ENCODE measurements around the gene SKA3.
"Not testable (repeated sequence)": the region's sequence is repeated elsewhere in the genome, so short reads cannot be mapped to it uniquely, and the experiment has no call there.

The SKA3 gene

GRCh38 chr13:21164631-21165030 is 11.7 kb downstream of the SKA3 start:
- no peak for DNase-seq

GRCh38 chr13:21152251-21152899 is 24.0 kb downstream of the SKA3 start:
- DNase-seq: no peak

GRCh38 chr13:21150013-21150412 is 26.3 kb downstream of the SKA3 start:
- no peak for DNase-seq

- no peak for DNase-seq
These were observed 26.8 kb downstream of the SKA3 start for GRCh38 chr13:21149568-21149967.

GRCh38 chr13:21148557-21149258 is 27.6 kb downstream of the SKA3 start:
- DNase-seq: no peak

GRCh38 chr13:21147827-21148226 is 28.5 kb downstream of the SKA3 start:
- no peak for DNase-seq

GRCh38 chr13:21142766-21143165 is 33.6 kb downstream of the SKA3 start:
- no peak for DNase-seq

GRCh38 chr13:21139374-21139773 is 37.0 kb downstream of the SKA3 start:
- DNase-seq: no peak

GRCh38 chr13:21138561-21138960 is 37.8 kb downstream of the SKA3 start:
- no peak for DNase-seq

- no peak for DNase-seq
These were observed 38.7 kb downstream of the SKA3 start for GRCh38 chr13:21137696-21138095.

- DNase-seq: not testable (repeated sequence)
These were observed 40.5 kb downstream of the SKA3 start for GRCh38 chr13:21135833-21136232.

GRCh38 chr13:21134475-21134874 is 41.9 kb downstream of the SKA3 start:
- DNase-seq: no peak

GRCh38 chr13:21133077-21133476 is 43.3 kb downstream of the SKA3 start:
- no peak for DNase-seq

- DNase-seq: no peak
These were observed 46.2 kb downstream of the SKA3 start for GRCh38 chr13:21130116-21130515.

GRCh38 chr13:21124852-21125251 is 51.5 kb downstream of the SKA3 start:
- no peak for DNase-seq

- no peak for DNase-seq
These were observed 52.4 kb downstream of the SKA3 start for GRCh38 chr13:21123956-21124355.

- DNase-seq: no peak
These were observed 54.7 kb downstream of the SKA3 start for GRCh38 chr13:21121616-21122015.

GRCh38 chr13:21120191-21120590 is 56.2 kb downstream of the SKA3 start:
- DNase-seq: no peak

GRCh38 chr13:21119526-21119925 is 56.8 kb downstream of the SKA3 start:
- DNase-seq: no peak

- no peak for DNase-seq
These were observed 58.2 kb downstream of the SKA3 start for GRCh38 chr13:21118180-21118579.

GRCh38 chr13:21117104-21117809 is 59.1 kb downstream of the SKA3 start:
- no peak for DNase-seq

- DNase-seq: no peak
These were observed 60.2 kb downstream of the SKA3 start for GRCh38 chr13:21116141-21116540.

GRCh38 chr13:21115231-21115630 is 61.1 kb downstream of the SKA3 start:
- no peak for DNase-seq

GRCh38 chr13:21111546-21111945 is 64.8 kb downstream of the SKA3 start:
- DNase-seq: no peak

Measured in activated CD4-positive, alpha-beta T cell treated with anti-CD3 and anti-CD28 coated beads for 48 hours (primary cell).